ENCODE measurements around the gene SH2D6.
A peak's percentile ranks its signal among the peaks of the same experiment; 100 is the strongest.
"Not testable (repeated sequence)": the region's sequence is repeated elsewhere in the genome, so short reads cannot be mapped to it uniquely, and the experiment has no call there.

Gene SH2D6

GRCh38 chr2:85398426-85399182 is 19.9 kb upstream of the SH2D6 start:
- no peak for DNase-seq

GRCh38 chr2:85399183-85399455 is 19.4 kb upstream of the SH2D6 start:
- no peak for DNase-seq

- DNase-seq: no peak
Measured at GRCh38 chr2:85400023-85400422, 18.5 kb upstream of the SH2D6 start.

GRCh38 chr2:85400541-85401463 is 17.7 kb upstream of the SH2D6 start:
- DNase-seq: peak; percentile 37

GRCh38 chr2:85401464-85401805 is 17.1 kb upstream of the SH2D6 start:
- no peak for DNase-seq

GRCh38 chr2:85401844-85402243 is 16.7 kb upstream of the SH2D6 start:
- DNase-seq: peak; percentile 34

- DNase-seq: no peak
Measured at GRCh38 chr2:85405201-85406059, 13.1 kb upstream of the SH2D6 start.

- no peak for DNase-seq
Measured at GRCh38 chr2:85409845-85410583, 8.5 kb upstream of the SH2D6 start, which contains the start of gene CAPG. TSS of gene CAPG (minus strand) at chr2:85410366. CDS start at chr2:85402145, 8,221 bp downstream.

GRCh38 chr2:85410584-85411404 is 7.7 kb upstream of the SH2D6 start:
- DNase-seq: no peak

GRCh38 chr2:85411405-85411748 is 7.1 kb upstream of the SH2D6 start:
- DNase-seq: no peak

- peak; percentile 80 for DNase-seq
Measured at GRCh38 chr2:85413592-85414420, 4.7 kb upstream of the SH2D6 start.

GRCh38 chr2:85414421-85414759 is 4.1 kb upstream of the SH2D6 start:
- DNase-seq: not testable (repeated sequence)

- no peak for DNase-seq
Measured at GRCh38 chr2:85414761-85415553, 3.6 kb upstream of the SH2D6 start.

GRCh38 chr2:85415980-85416650 is 2.4 kb upstream of the SH2D6 start:
- no peak for DNase-seq

GRCh38 chr2:85419009-85419675 is 628 bp downstream of the SH2D6 start:
- DNase-seq: no peak

- DNase-seq: peak; percentile 97
Measured at GRCh38 chr2:85420536-85421259, 2.2 kb downstream of the SH2D6 start.

GRCh38 chr2:85421260-85422071 is 3.0 kb downstream of the SH2D6 start:
- DNase-seq: no peak
